ENCODE results near the gene CCDC175.

Gene CCDC175

GRCh38 chr14:59458486-59458885, 118.1 kb downstream of the CCDC175 start:
- Histone ChIP-seq H2AFZ (ENCODE audit: low read depth, low read length, severe bottlenecking) (no peak overlapping the region), H3K9ac (ENCODE audit: low read length) (no peak overlapping the region), H3K9me3 (ENCODE audit: insufficient read depth, low read length) (no peaks in the 10 kb centered on the region), H3F3A (ENCODE audit: insufficient read depth) (no peaks in the 10 kb centered on the region; the same call in 1 of the 2 replicates), H3K36me3 (ENCODE audit: low read length) (peaks cover 5% of the 10 kb centered on the region; the same call in 1 of the 2 replicates), H4K20me1 (ENCODE audit: low read depth, low read length) (no peaks in the 10 kb centered on the region), H3K27ac (ENCODE audit: low read depth, low read length) (no peak overlapping the region), H3K27me3 (ENCODE audit: low read length) (no peaks in the 10 kb centered on the region), H3K4me3 (ENCODE audit: insufficient read depth, low read length, poor library complexity, severe bottlenecking) (no peak overlapping the region), H3K4me2 (ENCODE audit: low read depth, low read length, poor library complexity, severe bottlenecking) (no peak overlapping the region), H3K9me2 (replicated peaks; ENCODE audit: insufficient read depth, low read length) (no peaks in the 10 kb centered on the region), H3K79me2 (ENCODE audit: insufficient read depth, low read length) (no peaks in the 10 kb centered on the region)
- TF ChIP-seq CTCF (IDR thresholded peaks at IDR 0.05; ENCODE audit: insufficient read depth, low read length, poor library complexity, severe bottlenecking) (no peak), EZH2phosphoT487 (conservative IDR thresholded peaks at IDR 0.05; ENCODE audit: low read length) (no peak)

GRCh38 chr14:59455411-59455810, 121.2 kb downstream of the CCDC175 start:
- Histone ChIP-seq H3K27ac (ENCODE audit: low read depth, low read length) (no peak overlapping the region), H3F3A (ENCODE audit: insufficient read depth) (no peaks in the 10 kb centered on the region; the same call in 1 of the 2 replicates), H3K4me3 (ENCODE audit: insufficient read depth, low read length, poor library complexity, severe bottlenecking) (no peak overlapping the region), H3K9me2 (replicated peaks; ENCODE audit: insufficient read depth, low read length) (no peaks in the 10 kb centered on the region), H3K36me3 (ENCODE audit: low read length) (peaks cover 7% of the 10 kb centered on the region; the same call in 1 of the 2 replicates), H3K9ac (ENCODE audit: low read length) (no peak overlapping the region), H3K27me3 (ENCODE audit: low read length) (no peaks in the 10 kb centered on the region), H3K9me3 (ENCODE audit: insufficient read depth, low read length) (no peaks in the 10 kb centered on the region), H2AFZ (ENCODE audit: low read depth, low read length, severe bottlenecking) (no peak overlapping the region), H3K4me2 (ENCODE audit: low read depth, low read length, poor library complexity, severe bottlenecking) (no peak overlapping the region), H3K79me2 (ENCODE audit: insufficient read depth, low read length) (no peaks in the 10 kb centered on the region), H4K20me1 (ENCODE audit: low read depth, low read length) (no peaks in the 10 kb centered on the region)
- no peak for TF ChIP-seq EZH2phosphoT487 (conservative IDR thresholded peaks at IDR 0.05; ENCODE audit: low read length)
- TF ChIP-seq CTCF (IDR thresholded peaks at IDR 0.05; ENCODE audit: insufficient read depth, low read length, poor library complexity, severe bottlenecking), result no peak
